GM21576 (cell line): ENCODE data around the gene NPY4R2.
"Not testable (repeated sequence)": the region's sequence is repeated elsewhere in the genome, so short reads cannot be mapped to it uniquely, and the experiment has no call there.

Experiments
- ATAC-seq: cut with Tn5 transposase; IDR thresholded peaks from one replicate; pipeline ENCODE4 v1.9.1; 2021; ENCODE audit warnings: mild to moderate bottlenecking, moderate library complexity; ENCODE audit not compliant: unreplicated experiment

Gene NPY4R2

GRCh38 chr10:47918475-47918874 lies at the start of gene NPY4R2:
Gene NPY4R2 (plus strand): TSS chr10:47918662. CDS start chr10:47921988, 3,326 bp downstream.
- ATAC-seq: not testable (repeated sequence)

- ATAC-seq: not testable (repeated sequence)
These were observed 47.6 kb upstream of the NPY4R2 start for GRCh38 chr10:47870887-47871286.

GRCh38 chr10:47871485-47872180 lies 46.8 kb upstream of the NPY4R2 start:
- not testable (repeated sequence) for ATAC-seq

- ATAC-seq: not testable (repeated sequence)
These were observed 46.2 kb upstream of the NPY4R2 start for GRCh38 chr10:47872236-47872635.

GRCh38 chr10:47884239-47884638 lies 34.2 kb upstream of the NPY4R2 start:
- ATAC-seq: not testable (repeated sequence)

- not testable (repeated sequence) for ATAC-seq
These were observed 33.5 kb upstream of the NPY4R2 start for GRCh38 chr10:47884934-47885333.

- not testable (repeated sequence) for ATAC-seq
These were observed 32.1 kb upstream of the NPY4R2 start for GRCh38 chr10:47886356-47886755.

GRCh38 chr10:47886827-47887226 lies 31.6 kb upstream of the NPY4R2 start:
- not testable (repeated sequence) for ATAC-seq

GRCh38 chr10:47890737-47891136 lies 27.7 kb upstream of the NPY4R2 start:
- ATAC-seq: not testable (repeated sequence)

- not testable (repeated sequence) for ATAC-seq
These were observed 25.8 kb upstream of the NPY4R2 start for GRCh38 chr10:47892494-47893261.

- not testable (repeated sequence) for ATAC-seq
These were observed 23.9 kb upstream of the NPY4R2 start for GRCh38 chr10:47894571-47894970.

GRCh38 chr10:47897813-47898212 lies 20.6 kb upstream of the NPY4R2 start:
- not testable (repeated sequence) for ATAC-seq

GRCh38 chr10:47909333-47909732 lies 9.1 kb upstream of the NPY4R2 start:
- not testable (repeated sequence) for ATAC-seq

GRCh38 chr10:47910486-47910885 lies 8.0 kb upstream of the NPY4R2 start:
- not testable (repeated sequence) for ATAC-seq

- not testable (repeated sequence) for ATAC-seq
These were observed 4.4 kb upstream of the NPY4R2 start for GRCh38 chr10:47914052-47914451.

GRCh38 chr10:47915849-47916548 lies 2.5 kb upstream of the NPY4R2 start:
- not testable (repeated sequence) for ATAC-seq

GRCh38 chr10:47920610-47921009 lies 2.1 kb downstream of the NPY4R2 start:
- ATAC-seq: not testable (repeated sequence)

GRCh38 chr10:47922503-47922902 lies 4.0 kb downstream of the NPY4R2 start:
- ATAC-seq: not testable (repeated sequence)

- ATAC-seq: not testable (repeated sequence)
These were observed 6.2 kb downstream of the NPY4R2 start for GRCh38 chr10:47924628-47925027.

GRCh38 chr10:47927147-47927916 lies 8.9 kb downstream of the NPY4R2 start:
- not testable (repeated sequence) for ATAC-seq
